ENCODE data around the gene S100A7A.
"Not testable (repeated sequence)": the region's sequence is repeated elsewhere in the genome, so short reads cannot be mapped to it uniquely, and the experiment has no call there.

S100A7A gene

GRCh38 chr1:153422450-153423068, 6.2 kb downstream of the S100A7A start:
- peak; percentile 58 for DNase-seq (ENCODE audit: low read depth, low spot score)

- DNase-seq (ENCODE audit: low read depth, low spot score) = no peak
Observed at GRCh38 chr1:153426809-153427208, 10.5 kb downstream of the S100A7A start.

- no peak for DNase-seq (ENCODE audit: low read depth, low spot score)
Observed at GRCh38 chr1:153428073-153428638, 11.8 kb downstream of the S100A7A start.

- DNase-seq (ENCODE audit: low read depth, low spot score) = no peak
Observed at GRCh38 chr1:153428791-153429190, 12.5 kb downstream of the S100A7A start.

- DNase-seq (ENCODE audit: low read depth, low spot score) = no peak
Observed at GRCh38 chr1:153429266-153430165, 13.2 kb downstream of the S100A7A start.

GRCh38 chr1:153430166-153430553, 13.8 kb downstream of the S100A7A start:
- no peak for DNase-seq (ENCODE audit: low read depth, low spot score)

GRCh38 chr1:153430561-153430960, 14.2 kb downstream of the S100A7A start:
- no peak for DNase-seq (ENCODE audit: low read depth, low spot score)

GRCh38 chr1:153431002-153431401, 14.7 kb downstream of the S100A7A start:
- no peak for DNase-seq (ENCODE audit: low read depth, low spot score)

- no peak for DNase-seq (ENCODE audit: low read depth, low spot score)
Observed at GRCh38 chr1:153431427-153431826, 15.1 kb downstream of the S100A7A start.

- DNase-seq (ENCODE audit: low read depth, low spot score) = no peak
Observed at GRCh38 chr1:153431928-153432327, 15.6 kb downstream of the S100A7A start.

GRCh38 chr1:153432874-153433681, 16.8 kb downstream of the S100A7A start:
- peak; percentile 3 for DNase-seq (ENCODE audit: low read depth, low spot score)

GRCh38 chr1:153434746-153435455, 18.6 kb downstream of the S100A7A start:
- no peak for DNase-seq (ENCODE audit: low read depth, low spot score)

GRCh38 chr1:153437236-153437635, 20.9 kb downstream of the S100A7A start:
- no peak for DNase-seq (ENCODE audit: low read depth, low spot score)

- no peak for DNase-seq (ENCODE audit: low read depth, low spot score)
Observed at GRCh38 chr1:153438599-153438998, 22.3 kb downstream of the S100A7A start.

- DNase-seq (ENCODE audit: low read depth, low spot score) = no peak
Observed at GRCh38 chr1:153439273-153439672, 23.0 kb downstream of the S100A7A start.

- no peak for DNase-seq (ENCODE audit: low read depth, low spot score)
Observed at GRCh38 chr1:153441238-153441755, 25.0 kb downstream of the S100A7A start.

- DNase-seq (ENCODE audit: low read depth, low spot score) = no peak
Observed at GRCh38 chr1:153443486-153443885, 27.2 kb downstream of the S100A7A start.

GRCh38 chr1:153444078-153444477, 27.8 kb downstream of the S100A7A start:
- no peak for DNase-seq (ENCODE audit: low read depth, low spot score)

GRCh38 chr1:153447498-153448170, 31.3 kb downstream of the S100A7A start:
- DNase-seq (ENCODE audit: low read depth, low spot score) = no peak

- DNase-seq (ENCODE audit: low read depth, low spot score) = not testable (repeated sequence)
Observed at GRCh38 chr1:153448851-153449250, 32.5 kb downstream of the S100A7A start.

Data from ELF-1 (cell line).